ENCODE data around the gene DCAF8L2. TPM values are rescaled to one million over a fixed set of nuclear protein-coding genes. Genes with fewer than 3 reads are reported as not detected.

Gene DCAF8L2
- total and polyA plus RNA-seq, 2 donors (not counting 3 experiments of a cell fraction or from before 2014, with no cell fraction given): 0.15 to 0.36 TPM

- Histone ChIP-seq H3K4me3 (replicated peaks in 1 of 3; ENCODE audit: insufficient read depth in 1 of 3, low read depth in 1 of 3, low read length in 3 of 3) (no peak overlapping the region), H3K9me3 (replicated peaks; ENCODE audit: control insufficient read depth, insufficient read depth, low read length) (no peaks in the 10 kb centered on the region), H3K4me2 (ENCODE audit: insufficient read depth, low read length) (peak overlapping the region; percentile 17), H3K79me2 (ENCODE audit: control insufficient read depth, insufficient read depth, low read length) (no peaks in the 10 kb centered on the region), H3K9me1 (replicated peaks; ENCODE audit: control insufficient read depth, extremely low read depth, insufficient read depth, low read length) (no peaks in the 10 kb centered on the region), H3K27me3 (ENCODE audit: control insufficient read depth in 2 of 2, insufficient read depth in 2 of 2, low read length in 2 of 2) (no peaks in the 10 kb centered on the region), H3K4me1 (ENCODE audit: control insufficient read depth, extremely low read depth, insufficient read depth, low read length) (peaks cover 10% of the 10 kb centered on the region), H3K36me3 (ENCODE audit: control insufficient read depth in 2 of 2, extremely low read depth in 1 of 2, insufficient read depth in 2 of 2, low read length in 2 of 2) (no peaks in the 10 kb centered on the region), H3K27ac (ENCODE audit: insufficient read depth, low read depth, low read length) (peak overlapping the region; percentile 34), H2AFZ (ENCODE audit: low read depth, low read length) (peak overlapping the region; percentile 62), H4K20me1 (replicated peaks; ENCODE audit: control insufficient read depth, extremely low read depth, insufficient read depth, low read length) (no peaks in the 10 kb centered on the region), H3K9ac (replicated peaks; ENCODE audit: extremely low read depth, insufficient read depth, low read length) (no peak overlapping the region)
- ChIA-PET POLR2A (no interaction called here), CTCF (no interaction called here)
- dilution Hi-C loops (cut with MboI; ENCODE audit: extremely low pct_ligation_motif_present, low sequenced_read_pairs) (no loop called here), intact Hi-C loops (cut with micrococcal nuclease) (no loop called here)
- FAIRE-seq: no peak
- BruUV-seq (replicated peaks): no TSS peak
- peak; percentile 7 for DNase-seq (ENCODE audit: low read depth, low spot score)
- TF ChIP-seq FOS (IDR thresholded peaks at IDR 0.05; ENCODE audit: borderline replicate concordance, insufficient read depth, low read length) (peak; percentile 53), MAX (IDR thresholded peaks at IDR 0.05; ENCODE audit: insufficient read depth, insufficient read length) (no peak)
Observed at GRCh38 chrX:27767387-27767786, 177.2 kb downstream of the DCAF8L2 start.

GRCh38 chrX:27775984-27776383, 185.8 kb downstream of the DCAF8L2 start:
- Histone ChIP-seq H3K4me3 (replicated peaks in 1 of 3; ENCODE audit: insufficient read depth in 1 of 3, low read depth in 1 of 3, low read length in 3 of 3) (no peak overlapping the region), H3K27ac (ENCODE audit: insufficient read depth, low read depth, low read length) (no peak overlapping the region), H3K27me3 (ENCODE audit: control insufficient read depth in 2 of 2, insufficient read depth in 2 of 2, low read length in 2 of 2) (no peaks in the 10 kb centered on the region), H3K4me1 (ENCODE audit: control insufficient read depth, extremely low read depth, insufficient read depth, low read length) (no peaks in the 10 kb centered on the region), H3K4me2 (ENCODE audit: insufficient read depth, low read length) (no peak overlapping the region), H4K20me1 (replicated peaks; ENCODE audit: control insufficient read depth, extremely low read depth, insufficient read depth, low read length) (no peaks in the 10 kb centered on the region), H3K36me3 (ENCODE audit: control insufficient read depth in 2 of 2, extremely low read depth in 1 of 2, insufficient read depth in 2 of 2, low read length in 2 of 2) (no peaks in the 10 kb centered on the region), H3K79me2 (ENCODE audit: control insufficient read depth, insufficient read depth, low read length) (no peaks in the 10 kb centered on the region), H3K9me1 (replicated peaks; ENCODE audit: control insufficient read depth, extremely low read depth, insufficient read depth, low read length) (no peaks in the 10 kb centered on the region), H2AFZ (ENCODE audit: low read depth, low read length) (no peak overlapping the region), H3K9ac (replicated peaks; ENCODE audit: extremely low read depth, insufficient read depth, low read length) (no peak overlapping the region), H3K9me3 (replicated peaks; ENCODE audit: control insufficient read depth, insufficient read depth, low read length) (no peaks in the 10 kb centered on the region)
- intact Hi-C loops (cut with micrococcal nuclease): no loop called here
- ChIA-PET POLR2A (no interaction called here), CTCF (interaction anchor here (0.6 kb wide), 1 partner anchor 346 kb away, joined by 3 read pairs; no protein-coding TSS in a partner anchor)
- DNase-seq (ENCODE audit: low read depth, low spot score) (no peak), FAIRE-seq (no peak)
- TF ChIP-seq CTCF (IDR thresholded peaks at IDR 0.05; ENCODE audit: extremely low read depth in 1 of 2, insufficient read depth in 1 of 2, low read depth in 1 of 2, low read length in 2 of 2): no peak
- no peak for TF ChIP-seq JUN (IDR thresholded peaks at IDR 0.05; ENCODE audit: borderline replicate concordance, insufficient read depth, insufficient read length, low read depth)
- no peak for TF ChIP-seq POLR2AphosphoS5 (IDR thresholded peaks at IDR 0.05; ENCODE audit: insufficient read depth, low read depth, low read length)
- no peak for TF ChIP-seq MYC (IDR thresholded peaks at IDR 0.05; ENCODE audit: low read depth, low read length)
- no peak for TF ChIP-seq GATA2 (IDR thresholded peaks at IDR 0.05; ENCODE audit: insufficient read depth, insufficient read length, low read depth, low read length)
- TF ChIP-seq MAX (IDR thresholded peaks at IDR 0.05; ENCODE audit: insufficient read depth, insufficient read length): no peak
- TF ChIP-seq EZH2 (IDR thresholded peaks at IDR 0.05; ENCODE audit: borderline replicate concordance, low read depth, low read length, severe bottlenecking): no peak
- no peak for TF ChIP-seq POLR2A (IDR thresholded peaks at IDR 0.05; ENCODE audit: low read depth, low read length)
- no peak for TF ChIP-seq FOS (IDR thresholded peaks at IDR 0.05; ENCODE audit: borderline replicate concordance, insufficient read depth, low read length)
- dilution Hi-C loops (cut with MboI; ENCODE audit: extremely low pct_ligation_motif_present, low sequenced_read_pairs): no loop called here
- no TSS peak for BruUV-seq (replicated peaks)
